ENCODE results near the gene SPRED3.
A peak's percentile ranks its signal among the peaks of the same experiment; 100 is the strongest.

SPRED3 gene

DNA sequence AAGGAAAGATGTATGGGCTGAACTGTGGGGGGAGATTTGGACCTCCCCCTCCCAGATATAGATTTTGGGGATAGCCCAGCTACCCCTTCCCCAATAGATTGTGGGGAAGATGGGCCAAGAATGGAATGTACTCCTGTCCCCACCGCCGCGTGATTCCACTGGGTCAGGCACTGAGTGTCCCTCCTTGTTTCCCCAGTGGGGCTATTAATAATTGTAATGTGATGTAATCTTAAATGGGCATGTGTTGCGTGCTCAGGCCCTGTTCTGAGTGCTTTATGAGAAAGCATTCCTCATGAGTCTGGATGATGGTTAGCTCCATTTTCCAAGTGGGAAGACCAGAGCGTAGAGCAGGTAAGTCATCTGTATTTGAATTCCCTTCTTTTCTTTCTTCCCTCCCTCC lies 12.7 kb upstream of the SPRED3 start:
- H3K27ac ChIP-seq (ENCODE audit: poor library complexity, severe bottlenecking): peak overlapping the region; percentile 62
- H3K4me1 ChIP-seq (ENCODE audit: insufficient read depth, poor library complexity, severe bottlenecking): peaks cover 5% of the 10 kb centered on the region
- ATAC-seq (ENCODE audit: low read depth) (no peak), DNase-seq (ENCODE audit: low spot score) (no peak)
- H3K36me3 ChIP-seq (ENCODE audit: low read depth): peaks cover 46% of the 10 kb centered on the region
- H3K27me3 ChIP-seq (ENCODE audit: insufficient read depth, poor library complexity, severe bottlenecking): no peaks in the 10 kb centered on the region
- H3K9me3 ChIP-seq (ENCODE audit: severe bottlenecking): no peaks in the 10 kb centered on the region
- H3K4me3 ChIP-seq (ENCODE audit: severe bottlenecking): peak overlapping the region; percentile 80
- TF ChIP-seq, protein P1, sequence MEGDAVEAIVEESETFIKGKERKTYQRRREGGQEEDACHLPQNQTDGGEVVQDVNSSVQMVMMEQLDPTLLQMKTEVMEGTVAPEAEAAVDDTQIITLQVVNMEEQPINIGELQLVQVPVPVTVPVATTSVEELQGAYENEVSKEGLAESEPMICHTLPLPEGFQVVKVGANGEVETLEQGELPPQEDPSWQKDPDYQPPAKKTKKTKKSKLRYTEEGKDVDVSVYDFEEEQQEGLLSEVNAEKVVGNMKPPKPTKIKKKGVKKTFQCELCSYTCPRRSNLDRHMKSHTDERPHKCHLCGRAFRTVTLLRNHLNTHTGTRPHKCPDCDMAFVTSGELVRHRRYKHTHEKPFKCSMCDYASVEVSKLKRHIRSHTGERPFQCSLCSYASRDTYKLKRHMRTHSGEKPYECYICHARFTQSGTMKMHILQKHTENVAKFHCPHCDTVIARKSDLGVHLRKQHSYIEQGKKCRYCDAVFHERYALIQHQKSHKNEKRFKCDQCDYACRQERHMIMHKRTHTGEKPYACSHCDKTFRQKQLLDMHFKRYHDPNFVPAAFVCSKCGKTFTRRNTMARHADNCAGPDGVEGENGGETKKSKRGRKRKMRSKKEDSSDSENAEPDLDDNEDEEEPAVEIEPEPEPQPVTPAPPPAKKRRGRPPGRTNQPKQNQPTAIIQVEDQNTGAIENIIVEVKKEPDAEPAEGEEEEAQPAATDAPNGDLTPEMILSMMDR (IDR thresholded peaks at IDR 0.05; ENCODE audit: poor library complexity, severe bottlenecking): no peak

- H3K4me1 ChIP-seq (ENCODE audit: insufficient read depth, poor library complexity, severe bottlenecking): peaks cover 5% of the 10 kb centered on the region
- ATAC-seq (ENCODE audit: low read depth) (no peak), DNase-seq (ENCODE audit: low spot score) (no peak)
- peaks cover 54% of the 10 kb centered on the region for H3K36me3 ChIP-seq (ENCODE audit: low read depth)
- H3K4me3 ChIP-seq (ENCODE audit: severe bottlenecking): no peak overlapping the region
- H3K9me3 ChIP-seq (ENCODE audit: severe bottlenecking): no peaks in the 10 kb centered on the region
- TF ChIP-seq, protein P1 (IDR thresholded peaks at IDR 0.05; ENCODE audit: poor library complexity, severe bottlenecking): no peak
- no peaks in the 10 kb centered on the region for H3K27me3 ChIP-seq (ENCODE audit: insufficient read depth, poor library complexity, severe bottlenecking)
- H3K27ac ChIP-seq (ENCODE audit: poor library complexity, severe bottlenecking): no peak overlapping the region
These were observed 11.9 kb upstream of the SPRED3 start for GRCh38 chr19:38376576-38376975.

GRCh38 chr19:38377052-38377451 lies 11.4 kb upstream of the SPRED3 start:
- TF ChIP-seq, protein P1 (IDR thresholded peaks at IDR 0.05; ENCODE audit: poor library complexity, severe bottlenecking): no peak
- Histone ChIP-seq H3K27me3 (ENCODE audit: insufficient read depth, poor library complexity, severe bottlenecking) (no peaks in the 10 kb centered on the region), H3K4me3 (ENCODE audit: severe bottlenecking) (no peak overlapping the region), H3K27ac (ENCODE audit: poor library complexity, severe bottlenecking) (no peak overlapping the region), H3K4me1 (ENCODE audit: insufficient read depth, poor library complexity, severe bottlenecking) (peaks cover 5% of the 10 kb centered on the region), H3K36me3 (ENCODE audit: low read depth) (peaks cover 59% of the 10 kb centered on the region), H3K9me3 (ENCODE audit: severe bottlenecking) (no peaks in the 10 kb centered on the region)
- ATAC-seq (ENCODE audit: low read depth) (no peak), DNase-seq (ENCODE audit: low spot score) (no peak)

DNA sequence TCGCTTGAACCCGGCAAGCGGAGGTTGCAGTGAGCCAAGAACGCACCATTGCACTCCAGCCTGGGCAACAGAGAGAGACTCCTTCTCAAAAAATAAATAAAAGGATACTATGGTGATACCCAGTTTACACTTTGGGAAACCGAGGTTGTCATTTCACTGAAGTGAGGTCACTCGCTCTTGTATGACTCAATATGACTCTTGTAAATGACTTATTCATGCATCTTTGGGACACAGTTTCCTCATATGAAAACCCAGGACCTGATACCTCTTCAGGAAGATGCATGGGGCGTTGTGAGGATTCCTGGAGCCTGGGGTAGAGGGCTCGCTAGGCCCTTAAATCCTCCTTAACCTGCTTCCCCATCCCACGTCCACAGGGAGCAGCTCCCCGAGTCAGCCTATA lies 9.6 kb upstream of the SPRED3 start:
- TF ChIP-seq, protein P1 (IDR thresholded peaks at IDR 0.05; ENCODE audit: poor library complexity, severe bottlenecking): no peak
- Histone ChIP-seq H3K4me3 (ENCODE audit: severe bottlenecking) (no peak overlapping the region), H3K36me3 (ENCODE audit: low read depth) (peaks cover 68% of the 10 kb centered on the region), H3K9me3 (ENCODE audit: severe bottlenecking) (no peaks in the 10 kb centered on the region), H3K27ac (ENCODE audit: poor library complexity, severe bottlenecking) (no peak overlapping the region), H3K4me1 (ENCODE audit: insufficient read depth, poor library complexity, severe bottlenecking) (peaks cover 5% of the 10 kb centered on the region), H3K27me3 (ENCODE audit: insufficient read depth, poor library complexity, severe bottlenecking) (no peaks in the 10 kb centered on the region)
- ATAC-seq (ENCODE audit: low read depth) (no peak), DNase-seq (ENCODE audit: low spot score) (no peak)

DNA sequence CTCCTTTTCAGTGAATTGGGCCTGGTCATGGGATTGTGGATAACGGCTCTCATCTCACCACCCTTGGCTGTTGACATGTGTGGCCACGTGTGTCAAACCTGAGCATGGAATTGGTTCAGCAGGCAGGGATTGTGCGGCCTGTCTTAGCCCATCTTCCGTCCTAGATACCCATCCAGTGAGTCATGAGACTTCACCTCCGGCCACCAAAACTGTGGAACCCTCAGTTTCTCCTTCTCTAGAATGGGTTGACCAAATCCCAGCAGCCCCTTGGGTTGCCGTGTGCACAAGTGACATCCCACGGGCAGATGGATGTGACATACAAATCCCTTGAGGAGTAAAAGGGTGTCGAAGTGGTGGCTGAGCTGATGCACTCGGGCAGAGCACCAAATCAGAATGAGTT lies 7.4 kb upstream of the SPRED3 start:
- ATAC-seq (ENCODE audit: low read depth) (no peak), DNase-seq (ENCODE audit: low spot score) (no peak)
- Histone ChIP-seq H3K4me1 (ENCODE audit: insufficient read depth, poor library complexity, severe bottlenecking) (peaks cover 2% of the 10 kb centered on the region), H3K27me3 (ENCODE audit: insufficient read depth, poor library complexity, severe bottlenecking) (no peaks in the 10 kb centered on the region), H3K9me3 (ENCODE audit: severe bottlenecking) (no peaks in the 10 kb centered on the region), H3K36me3 (ENCODE audit: low read depth) (peaks cover 64% of the 10 kb centered on the region), H3K4me3 (ENCODE audit: severe bottlenecking) (no peak overlapping the region), H3K27ac (ENCODE audit: poor library complexity, severe bottlenecking) (no peak overlapping the region)
- TF ChIP-seq, protein P1 (IDR thresholded peaks at IDR 0.05; ENCODE audit: poor library complexity, severe bottlenecking): no peak
